HCT116 (cell line): ENCODE measurements around the gene TES. TPM values are rescaled to one million over a fixed set of nuclear protein-coding genes. Genes with fewer than 3 reads are reported as not detected.

Source experiments
- ATAC-seq: fragments of 200-7000 bp; cut with Tn5 transposase; 2 replicates; pipeline ENCODE4 v1.9.1; 2020; ENCODE audit warnings: mild to moderate bottlenecking, moderate library complexity
- BruUV-seq: library from RNA; stranded (reverse); fragments of 400-500 nt; replicated peaks from 2 replicates; lab custom pipeline; 2021; lab: Mats Ljungman, UMichigan
- CTCF ChIA-PET: fragments of 300-600 bp; sonication (Branson Sonifier 250); formaldehyde crosslinking; loops from one replicate; lab custom pipeline; 2021; ENCODE audit warnings: antibody characterized with exemption; lab: Charles Lee
- POLR2A ChIA-PET: fragments of 300-600, 350-600 bp; sonication (Branson Sonifier 250); formaldehyde crosslinking; loops from one replicate; lab custom pipeline; 2021; ENCODE audit warnings: antibody characterized with exemption; lab: Charles Lee
- RAD21 ChIA-PET, 2 experiments: fragments of 300-600 bp; sonication (Branson Sonifier 250); formaldehyde crosslinking; loops; one replicate each; lab custom pipeline; 2023; ENCODE audit warnings: low total read pairs in 2 of 2; ENCODE audit not compliant: uncharacterized antibody in 2 of 2, unreplicated experiment in 2 of 2, low non-redundant PET in 1 of 2; lab: Charles Lee
- DNase-seq: peaks from one replicate; pipeline ENCODE4 v3.0.0-alpha.2; 2010; ENCODE audit warnings: low read depth, low spot score
- H2AFZ ChIP-seq: fragments of 200-600 bp; shearing (Covaris generic), sonication (generic); 2 replicates; pipeline ENCODE4 v1.6.1; 2017; ENCODE audit warnings: low read depth, mixed run types, mixed read lengths, antibody characterized with exemption, low read length; ENCODE audit not compliant: poor library complexity, severe bottlenecking
- H3K27ac ChIP-seq: 2 replicates; pipeline ENCODE4 v1.5.1; 2012; ENCODE audit warnings: low read depth, low read length
- H3K27me3 ChIP-seq: fragments of 200-600 bp; sonication (generic); 2 replicates; pipeline ENCODE4 v1.6.1; 2016; ENCODE audit warnings: mixed run types, low read length, mixed read lengths; ENCODE audit not compliant: insufficient read depth
- H3K36me3 ChIP-seq, 2 experiments: fragments of 200-500 bp in 1 of 2; fragments of 200-600 bp in 1 of 2; sonication (Bioruptor generic) in 1 of 2; sonication (generic) in 1 of 2; 2 replicates each; pipeline versions ENCODE4 v1.5.1 to v1.6.1; 2014 to 2016; ENCODE audit warnings: low read length in 2 of 2, inconsistent platforms in 1 of 2, mixed read lengths in 1 of 2, mixed run types in 1 of 2; ENCODE audit not compliant: insufficient read depth in 2 of 2, control insufficient read depth in 1 of 2
- H3K4me1 ChIP-seq, 2 experiments: fragments of 200-600 bp in 1 of 2; sonication (generic) in 1 of 2; 2 replicates each; pipeline versions ENCODE4 v1.5.1 to v1.6.1; 2012 to 2017; ENCODE audit warnings: low read length in 2 of 2, inconsistent platforms in 1 of 2, mild to moderate bottlenecking in 1 of 2, mixed read lengths in 1 of 2, mixed run types in 1 of 2, moderate library complexity in 1 of 2; ENCODE audit not compliant: insufficient read depth in 2 of 2, control insufficient read depth in 1 of 2
- H3K4me2 ChIP-seq: fragments of 200-600 bp; sonication (generic); 2 replicates; pipeline ENCODE4 v1.6.1; 2017; ENCODE audit warnings: mixed run types, low read length, mixed read lengths
- H3K4me3 ChIP-seq, 2 experiments: fragments of 200-600 bp in 1 of 2; sonication (generic) in 1 of 2; replicated peaks in 1 of 2; 2 replicates each; pipeline ENCODE4 v1.5.1; 2011 to 2016; ENCODE audit warnings: low read length in 2 of 2, control low read depth in 1 of 2, low read depth in 1 of 2, mild to moderate bottlenecking in 1 of 2, mixed read lengths in 1 of 2, mixed run types in 1 of 2
- H3K79me2 ChIP-seq: fragments of 200-600 bp; sonication (generic); 2 replicates; pipeline ENCODE4 v1.6.1; 2017; ENCODE audit warnings: mild to moderate bottlenecking, mixed run types, low read length, moderate library complexity, mixed read lengths; ENCODE audit not compliant: insufficient read depth
- H3K9ac ChIP-seq: fragments of 200-600 bp; sonication (generic); 2 replicates; pipeline ENCODE4 v1.6.1; 2016; ENCODE audit warnings: low read length, mixed read lengths
- H3K9me2 ChIP-seq: fragments of 200-600 bp; sonication (generic), shearing (Covaris generic); 2 replicates; pipeline ENCODE4 v1.6.1; 2017; ENCODE audit warnings: mixed run types, mild to moderate bottlenecking, moderate library complexity; ENCODE audit not compliant: insufficient read depth
- H3K9me3 ChIP-seq, 2 experiments: fragments of 200-500 bp in 1 of 2; fragments of 200-600 bp in 1 of 2; sonication (Bioruptor generic) in 1 of 2; sonication (generic) in 1 of 2; 2 replicates each; pipeline ENCODE4 v1.6.1; 2014 to 2017; ENCODE audit warnings: low read length in 2 of 2, mixed read lengths in 2 of 2, inconsistent platforms in 1 of 2, low read depth in 1 of 2, mild to moderate bottlenecking in 1 of 2, mixed run types in 1 of 2, moderate library complexity in 1 of 2; ENCODE audit not compliant: control insufficient read depth in 1 of 2, insufficient read depth in 1 of 2
- H4K20me1 ChIP-seq: fragments of 200-600 bp; sonication (generic), shearing (Covaris generic); 2 replicates; pipeline ENCODE4 v1.6.1; 2017; ENCODE audit warnings: mixed run types, mild to moderate bottlenecking, moderate library complexity; ENCODE audit not compliant: insufficient read depth
- ATF3 ChIP-seq: IDR thresholded peaks from 2 replicates; pipeline ENCODE4 v1.6.1; 2012
- CEBPB ChIP-seq: IDR thresholded peaks from 2 replicates; pipeline ENCODE4 v1.6.1; 2012; ENCODE audit warnings: low read depth
- CTCF ChIP-seq, 3 experiments: fragments of 200-600 bp in 1 of 3; sonication (generic) in 1 of 3; IDR thresholded peaks in 2 of 3; conservative IDR thresholded peaks in 1 of 3; 2 replicates each; pipeline ENCODE4 v1.5.1; 2012 to 2017; ENCODE audit warnings: low read depth in 2 of 3, low read length in 2 of 3, antibody characterized with exemption in 1 of 3, borderline replicate concordance in 1 of 3, control low read depth in 1 of 3, mild to moderate bottlenecking in 1 of 3, mixed read lengths in 1 of 3, mixed run types in 1 of 3, moderate library complexity in 1 of 3; ENCODE audit not compliant: insufficient read depth in 1 of 3
- EGR1 ChIP-seq: IDR thresholded peaks from 2 replicates; pipeline ENCODE4 v1.6.1; 2012; ENCODE audit warnings: low read depth
- EZH2 ChIP-seq: fragments of 200-600 bp; sonication (generic); IDR thresholded peaks from 2 replicates; pipeline ENCODE4 v1.6.1; 2017; ENCODE audit warnings: antibody characterized with exemption, mixed run types
- FOSL1 ChIP-seq: IDR thresholded peaks from 2 replicates; pipeline ENCODE4 v1.6.1; 2012; ENCODE audit warnings: low read depth
- JUND ChIP-seq: IDR thresholded peaks from 2 replicates; pipeline ENCODE4 v1.6.1; 2012
- MAX ChIP-seq: IDR thresholded peaks from 2 replicates; pipeline ENCODE4 v1.6.1; 2012
- POLR2A ChIP-seq: IDR thresholded peaks from 2 replicates; pipeline ENCODE4 v1.7.0; 2011; ENCODE audit warnings: borderline replicate concordance; ENCODE audit not compliant: insufficient read depth, insufficient read length; ENCODE audit errors: extremely low read depth
- RAD21 ChIP-seq: IDR thresholded peaks from 2 replicates; pipeline ENCODE4 v1.6.1; 2012; ENCODE audit warnings: low read depth, mild to moderate bottlenecking
- REST ChIP-seq: IDR thresholded peaks from 2 replicates; pipeline ENCODE4 v1.6.1; 2012; ENCODE audit warnings: low read depth
- SIN3A ChIP-seq: IDR thresholded peaks from 2 replicates; pipeline ENCODE4 v1.6.1; 2012; ENCODE audit warnings: low read depth
- SP1 ChIP-seq: IDR thresholded peaks from 2 replicates; pipeline ENCODE4 v1.6.1; 2012; ENCODE audit warnings: low read depth
- SRF ChIP-seq: IDR thresholded peaks from 2 replicates; pipeline ENCODE4 v1.6.1; 2012; ENCODE audit warnings: low read depth
- TCF7L2 ChIP-seq: IDR thresholded peaks from 2 replicates; pipeline ENCODE4 v1.7.0; 2011; ENCODE audit warnings: borderline replicate concordance, inconsistent platforms; ENCODE audit not compliant: insufficient read depth, insufficient read length; ENCODE audit errors: extremely low read depth
- YY1 ChIP-seq: IDR thresholded peaks from 2 replicates; pipeline ENCODE4 v1.6.1; 2011; ENCODE audit warnings: low read length, low read depth, moderate library complexity, mild to moderate bottlenecking; ENCODE audit not compliant: insufficient replicate concordance; ENCODE audit errors: extremely low read depth
- ZBTB33 ChIP-seq: IDR thresholded peaks from 2 replicates; pipeline ENCODE4 v1.6.1; 2011; ENCODE audit warnings: mild to moderate bottlenecking, low read length, moderate library complexity; ENCODE audit not compliant: insufficient replicate concordance; ENCODE audit errors: extremely low read depth
- ZFX ChIP-seq: fragments of 450-650 bp; IDR thresholded peaks from 2 replicates; pipeline ENCODE4 v1.6.1; 2017
- ZNF274 ChIP-seq: fragments of 200-500 bp; sonication (Bioruptor generic); IDR thresholded peaks from 2 replicates; pipeline ENCODE4 v1.6.1; 2014; ENCODE audit warnings: mild to moderate bottlenecking, low read depth, low read length, inconsistent platforms
- intact Hi-C: fragments of 100-400 bp; cut with micrococcal nuclease; formaldehyde crosslinking; loops from 2 replicates; pipeline ENCODE4 v1.10.0; 2022
- total RNA-seq: library from RNA; stranded (reverse); gene quantifications from one replicate; pipeline ENCODE4 v1.2.1, GENCODE V29; 2021; ENCODE audit not compliant: unreplicated experiment

TES gene
- total RNA-seq, 1 experiment from 2014 or later = 129 TPM

GRCh38 chr7:116208919-116209318 is 1.4 kb upstream of the TES start:
- Histone ChIP-seq H3K79me2 (peaks cover 33% of the 10 kb centered on the region), H3K9me3 (no peaks in the 10 kb centered on the region), H3K4me2 (no peak overlapping the region), H3K9ac (no peak overlapping the region), H3K27ac (no peak overlapping the region), H2AFZ (no peak overlapping the region), H3K4me1 (peaks cover 28 to 34% of the 10 kb centered on the region in 2 experiments; a peak in 3 of 4 replicates), H3K4me3 (no peak overlapping the region), H4K20me1 (no peaks in the 10 kb centered on the region), H3K36me3 (no peaks in the 10 kb centered on the region), H3K27me3 (no peaks in the 10 kb centered on the region), H3K9me2 (no peaks in the 10 kb centered on the region)
- intact Hi-C loops = no loop called here
- ChIA-PET CTCF (interaction anchor here (2.4 kb wide), 1 partner anchor 28 kb away, joined by 12 read pairs; no protein-coding TSS in a partner anchor), RAD21 (no interaction called here), POLR2A (no interaction called here)
- ATAC-seq (no peak), DNase-seq (no peak)
- BruUV-seq = no TSS peak
- TF ChIP-seq FOSL1 = no peak
- no peak for TF ChIP-seq CTCF (IDR thresholded peaks at IDR 0.05 in 2 of 3, conservative IDR thresholded peaks at IDR 0.05 in 1 of 3; ENCODE audit: borderline replicate concordance in 1 of 3, insufficient read depth in 1 of 3, low read depth in 2 of 3, low read length in 2 of 3)
- TF ChIP-seq ZFX = no peak
- TF ChIP-seq MAX = no peak
- no peak for TF ChIP-seq SIN3A
- no peak for TF ChIP-seq EGR1
- TF ChIP-seq SP1 = no peak
- no peak for TF ChIP-seq ZNF274
- no peak for TF ChIP-seq YY1
- no peak for TF ChIP-seq ZBTB33
- TF ChIP-seq TCF7L2 = no peak
- TF ChIP-seq CEBPB = no peak
- no peak for TF ChIP-seq POLR2A
- no peak for TF ChIP-seq ATF3
- no peak for TF ChIP-seq RAD21
- TF ChIP-seq EZH2 = no peak
- TF ChIP-seq REST = no peak
- no peak for TF ChIP-seq SRF
- TF ChIP-seq JUND = no peak
